ENCODE data around the gene AFTPH.

AFTPH gene

GRCh38 chr2:64629329-64629781 is 105.2 kb downstream of the AFTPH start:
- DNase-seq (ENCODE audit: low read depth in 4 of 4, low spot score in 1 of 4) = no peak

GRCh38 chr2:64629875-64630274 is 105.7 kb downstream of the AFTPH start:
- no peak for DNase-seq (ENCODE audit: low read depth in 4 of 4, low spot score in 1 of 4)

- DNase-seq (ENCODE audit: low read depth in 4 of 4, low spot score in 1 of 4) = no peak
Measured at GRCh38 chr2:64630752-64631151, 106.6 kb downstream of the AFTPH start.

GRCh38 chr2:64631771-64632170 is 107.6 kb downstream of the AFTPH start:
- no peak for DNase-seq (ENCODE audit: low read depth in 4 of 4, low spot score in 1 of 4)

GRCh38 chr2:64632835-64633819 is 109.0 kb downstream of the AFTPH start:
- DNase-seq (ENCODE audit: low read depth in 4 of 4, low spot score in 1 of 4) = no peak

- DNase-seq (ENCODE audit: low read depth in 4 of 4, low spot score in 1 of 4) = no peak
Measured at GRCh38 chr2:64634345-64635267, 110.5 kb downstream of the AFTPH start.

GRCh38 chr2:64635976-64636911 is 112.1 kb downstream of the AFTPH start:
- no peak for DNase-seq (ENCODE audit: low read depth in 4 of 4, low spot score in 1 of 4)

GRCh38 chr2:64637000-64637635 is 113.0 kb downstream of the AFTPH start:
- no peak for DNase-seq (ENCODE audit: low read depth in 4 of 4, low spot score in 1 of 4)

- DNase-seq (ENCODE audit: low read depth in 4 of 4, low spot score in 1 of 4) = no peak
Measured at GRCh38 chr2:64637931-64638330, 113.8 kb downstream of the AFTPH start.

- no peak for DNase-seq (ENCODE audit: low read depth in 4 of 4, low spot score in 1 of 4)
Measured at GRCh38 chr2:64638502-64639120, 114.5 kb downstream of the AFTPH start.

- no peak for DNase-seq (ENCODE audit: low read depth in 4 of 4, low spot score in 1 of 4)
Measured at GRCh38 chr2:64639691-64640090, 115.6 kb downstream of the AFTPH start.

GRCh38 chr2:64640153-64641044 is 116.3 kb downstream of the AFTPH start:
- DNase-seq (ENCODE audit: low read depth in 4 of 4, low spot score in 1 of 4) = no peak

GRCh38 chr2:64641599-64641998 is 117.5 kb downstream of the AFTPH start:
- no peak for DNase-seq (ENCODE audit: low read depth in 4 of 4, low spot score in 1 of 4)
